Measurements from ENCODE around the gene ALDH3A2. TPM values are rescaled to one million over a fixed set of nuclear protein-coding genes. Genes with fewer than 3 reads are reported as not detected.
A peak's percentile ranks its signal among the peaks of the same experiment; 100 is the strongest.

Gene ALDH3A2
- total RNA-seq, 2 donors from 2014 or later = 128 to 131 TPM

DNA sequence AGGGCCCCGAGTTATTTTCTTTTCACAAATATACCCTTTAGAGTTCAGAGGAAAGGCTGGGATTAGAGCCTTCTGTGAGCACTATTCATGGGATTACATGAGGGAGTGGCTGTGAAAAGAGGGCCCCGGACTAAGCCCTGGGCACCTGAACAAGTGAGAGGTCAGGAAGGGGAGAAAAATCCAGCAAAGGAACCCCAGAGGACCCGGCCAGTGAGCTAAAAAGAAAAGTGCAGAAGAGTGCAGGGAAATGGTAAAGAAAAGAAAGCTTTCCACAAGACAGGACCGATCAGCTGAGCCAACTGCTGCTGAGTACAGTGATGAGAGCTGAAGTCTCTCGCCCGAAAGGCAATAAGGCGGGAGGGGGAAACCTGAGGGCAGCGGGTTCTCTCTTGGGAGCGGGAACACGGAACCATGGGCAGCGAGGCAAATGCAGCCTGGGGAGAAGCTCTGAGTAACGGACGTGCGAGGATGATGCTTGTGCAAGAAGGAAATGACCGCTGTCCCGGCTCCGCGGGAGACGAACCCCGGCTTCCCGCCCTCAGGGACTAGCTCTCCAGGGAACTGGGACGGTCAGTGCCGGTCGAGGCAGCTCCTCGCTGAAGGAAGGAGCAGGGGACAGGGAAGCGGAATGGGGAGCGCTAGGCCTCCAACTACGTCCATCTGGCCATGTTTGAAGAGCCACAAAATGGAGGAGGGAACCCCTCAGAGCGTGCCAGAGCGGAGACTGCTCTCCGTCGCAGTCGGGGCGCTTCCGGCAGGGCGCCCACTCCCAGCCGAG, 665 bp upstream of the ALDH3A2 start:
- peak overlapping the region; percentile 56 to 69 for H3K4me3 ChIP-seq
- H3K9me3 ChIP-seq = no peaks in the 10 kb centered on the region
- H3K27me3 ChIP-seq = no peaks in the 10 kb centered on the region
- ATAC-seq = peak; percentile 15
- peak overlapping the region; percentile 91 to 96 (median 93) for H3K27ac ChIP-seq
- intact Hi-C loops (cut with DNase I) = no loop called here
- DNase-seq = peak; percentile 58 to 72 (median 60)
- no peak for TF ChIP-seq POLR2A (IDR thresholded peaks at IDR 0.05)
- TF ChIP-seq, protein P1, sequence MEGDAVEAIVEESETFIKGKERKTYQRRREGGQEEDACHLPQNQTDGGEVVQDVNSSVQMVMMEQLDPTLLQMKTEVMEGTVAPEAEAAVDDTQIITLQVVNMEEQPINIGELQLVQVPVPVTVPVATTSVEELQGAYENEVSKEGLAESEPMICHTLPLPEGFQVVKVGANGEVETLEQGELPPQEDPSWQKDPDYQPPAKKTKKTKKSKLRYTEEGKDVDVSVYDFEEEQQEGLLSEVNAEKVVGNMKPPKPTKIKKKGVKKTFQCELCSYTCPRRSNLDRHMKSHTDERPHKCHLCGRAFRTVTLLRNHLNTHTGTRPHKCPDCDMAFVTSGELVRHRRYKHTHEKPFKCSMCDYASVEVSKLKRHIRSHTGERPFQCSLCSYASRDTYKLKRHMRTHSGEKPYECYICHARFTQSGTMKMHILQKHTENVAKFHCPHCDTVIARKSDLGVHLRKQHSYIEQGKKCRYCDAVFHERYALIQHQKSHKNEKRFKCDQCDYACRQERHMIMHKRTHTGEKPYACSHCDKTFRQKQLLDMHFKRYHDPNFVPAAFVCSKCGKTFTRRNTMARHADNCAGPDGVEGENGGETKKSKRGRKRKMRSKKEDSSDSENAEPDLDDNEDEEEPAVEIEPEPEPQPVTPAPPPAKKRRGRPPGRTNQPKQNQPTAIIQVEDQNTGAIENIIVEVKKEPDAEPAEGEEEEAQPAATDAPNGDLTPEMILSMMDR (IDR thresholded peaks at IDR 0.05) = no peak
- peaks cover 68% of the 10 kb centered on the region for H3K4me1 ChIP-seq
- 1 to 3% methylated on average over 20 to 37 of the region's 37 CpGs for WGBS, 2 donors
- H3K36me3 ChIP-seq (replicated peaks in 1 of 2; ENCODE audit: insufficient read depth in 1 of 2, low read depth in 2 of 2) = no peaks in the 10 kb centered on the region

DNA sequence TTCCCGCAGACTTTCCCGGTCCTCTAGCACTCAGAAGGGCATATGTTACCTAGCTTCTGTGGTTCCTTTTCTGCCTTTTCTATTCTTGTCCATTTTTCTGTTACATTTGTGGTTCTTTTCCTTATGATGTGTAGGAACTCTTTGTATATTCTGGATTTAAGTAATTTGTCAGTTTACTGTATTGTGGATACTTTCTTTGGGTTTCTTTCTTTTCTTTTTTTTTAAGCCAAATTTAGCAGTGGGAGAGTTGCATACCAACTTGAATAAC, 657 bp downstream of the ALDH3A2 start:
- DNase-seq (no peak), ATAC-seq (no peak)
- Histone ChIP-seq H3K9me3 (no peaks in the 10 kb centered on the region), H3K4me3 (peak overlapping the region; percentile 56 to 69), H3K36me3 (replicated peaks in 1 of 2; ENCODE audit: insufficient read depth in 1 of 2, low read depth in 2 of 2) (peaks cover 0 to 4% of the 10 kb centered on the region in 2 donors), H3K27ac (peak overlapping the region; percentile 91 to 96 (median 93)), H3K4me1 (peaks cover 71% of the 10 kb centered on the region), H3K27me3 (no peaks in the 10 kb centered on the region)
- TF ChIP-seq, protein P1 (IDR thresholded peaks at IDR 0.05) = no peak
- TF ChIP-seq POLR2A (IDR thresholded peaks at IDR 0.05) = no peak
- intact Hi-C loops (cut with DNase I) = no loop called here
- WGBS, 2 donors = 0% methylated on average over 2 of the region's 2 CpGs

DNA sequence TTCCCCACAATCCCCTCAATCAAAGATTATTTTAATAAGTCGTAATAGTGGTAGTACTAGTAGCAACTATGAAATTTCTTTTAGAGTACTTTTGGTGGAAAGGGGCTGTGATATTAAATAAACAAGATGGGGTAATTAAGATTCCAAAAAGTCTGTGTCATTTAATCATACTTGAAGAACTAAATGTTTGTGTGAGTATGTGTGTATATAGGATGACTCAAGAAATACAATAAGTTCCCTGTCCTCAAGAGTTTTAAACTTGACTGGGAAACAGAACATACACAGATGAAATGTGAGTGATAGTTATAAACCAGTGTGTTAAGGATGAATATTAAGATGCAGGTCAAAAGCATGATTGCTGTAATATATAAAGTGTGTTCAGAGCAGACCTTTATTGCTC, 2.3 kb downstream of the ALDH3A2 start:
- no peak for ATAC-seq
- no peak for TF ChIP-seq POLR2A (IDR thresholded peaks at IDR 0.05)
- TF ChIP-seq, protein P1 (IDR thresholded peaks at IDR 0.05) = no peak
- 62 to 81% methylated on average over 1 of the region's 1 CpG for WGBS, 2 donors
- Histone ChIP-seq H3K9me3 (no peaks in the 10 kb centered on the region), H3K4me3 (no peak overlapping the region), H3K4me1 (peaks cover 60% of the 10 kb centered on the region), H3K27ac (peak overlapping the region in 3 of 4 donors; percentile 0 to 96 (median 63)), H3K36me3 (replicated peaks in 1 of 2; ENCODE audit: insufficient read depth in 1 of 2, low read depth in 2 of 2) (peaks cover 0 to 6% of the 10 kb centered on the region in 2 donors), H3K27me3 (no peaks in the 10 kb centered on the region)
- intact Hi-C loops (cut with DNase I) = no loop called here
- no peak for DNase-seq

DNA sequence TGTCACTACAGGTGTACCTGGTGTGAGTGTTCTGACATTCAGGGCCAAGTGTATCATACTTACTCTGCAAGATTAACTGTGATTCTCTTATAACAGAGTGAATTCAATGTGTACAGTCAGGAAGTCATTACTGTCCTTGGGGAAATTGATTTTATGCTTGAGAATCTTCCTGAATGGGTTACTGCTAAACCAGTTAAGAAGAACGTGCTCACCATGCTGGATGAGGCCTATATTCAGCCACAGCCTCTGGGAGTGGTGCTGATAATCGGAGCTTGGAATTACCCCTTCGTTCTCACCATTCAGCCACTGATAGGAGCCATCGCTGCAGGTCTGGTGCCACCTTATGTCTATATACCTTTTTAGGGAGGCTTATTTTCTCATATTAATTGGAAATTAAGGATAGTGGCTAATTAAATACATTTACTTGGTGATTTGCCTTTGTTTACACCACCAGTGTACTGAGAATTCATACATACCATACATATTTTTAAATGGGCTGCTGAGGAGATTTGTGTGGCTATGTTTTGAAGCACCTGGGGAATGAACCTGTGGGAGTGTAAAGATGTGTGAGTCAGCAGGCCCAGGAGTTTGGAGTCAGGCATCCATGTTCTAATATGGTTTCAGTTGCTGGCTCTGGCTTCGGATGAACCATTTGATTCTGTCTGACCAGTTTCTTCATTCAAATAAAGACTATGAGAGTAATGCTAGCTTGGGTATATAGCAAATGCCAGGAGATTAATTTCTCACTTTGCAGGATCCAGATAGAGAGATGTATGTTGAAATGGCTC, 3.1 kb downstream of the ALDH3A2 start:
- TF ChIP-seq POLR2A (IDR thresholded peaks at IDR 0.05) = no peak
- H3K27me3 ChIP-seq = no peaks in the 10 kb centered on the region
- 15 to 33% methylated on average over 5 of the region's 5 CpGs for WGBS, 2 donors
- H3K36me3 ChIP-seq (replicated peaks in 1 of 2; ENCODE audit: insufficient read depth in 1 of 2, low read depth in 2 of 2) = peaks cover 0 to 7% of the 10 kb centered on the region in 2 donors
- peaks cover 52% of the 10 kb centered on the region for H3K4me1 ChIP-seq
- H3K4me3 ChIP-seq = no peak overlapping the region
- intact Hi-C loops (cut with DNase I) = no loop called here
- DNase-seq (no peak), ATAC-seq (no peak)
- no peaks in the 10 kb centered on the region for H3K9me3 ChIP-seq
- peak overlapping the region; percentile 0 to 63 (median 9) for H3K27ac ChIP-seq

DNA sequence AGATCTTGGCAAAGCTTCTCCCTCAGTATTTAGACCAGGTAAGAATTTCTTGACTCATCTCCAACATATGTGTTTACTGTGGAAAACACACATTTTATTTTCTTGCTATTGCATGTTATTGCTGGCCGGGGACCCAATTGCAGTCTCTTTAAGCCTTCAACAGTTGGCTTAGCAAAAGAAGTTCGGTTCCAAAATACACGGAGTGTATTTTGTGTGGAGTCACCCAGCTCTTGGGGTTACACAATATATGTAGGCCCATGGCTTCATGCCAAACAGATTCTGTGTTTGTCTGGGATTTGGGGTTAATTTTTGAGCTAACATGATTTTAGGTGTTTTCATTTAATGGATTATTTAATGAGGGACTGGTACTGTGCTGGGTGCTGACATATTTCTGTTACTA, 4.0 kb downstream of the ALDH3A2 start:
- peak in 1 of 4 donors; percentile 44 for DNase-seq
- no peak for ATAC-seq
- H3K4me3 ChIP-seq = no peak overlapping the region
- H3K4me1 ChIP-seq = peaks cover 43% of the 10 kb centered on the region
- no peak for TF ChIP-seq POLR2A (IDR thresholded peaks at IDR 0.05)
- TF ChIP-seq, protein P1 (IDR thresholded peaks at IDR 0.05) = no peak
- peak overlapping the region in 3 of 4 donors; percentile 17 to 63 (median 48) for H3K27ac ChIP-seq
- no peaks in the 10 kb centered on the region for H3K27me3 ChIP-seq
- H3K9me3 ChIP-seq = no peaks in the 10 kb centered on the region
- peaks cover 0 to 7% of the 10 kb centered on the region in 2 donors for H3K36me3 ChIP-seq (replicated peaks in 1 of 2; ENCODE audit: insufficient read depth in 1 of 2, low read depth in 2 of 2)
- WGBS, 2 donors = 25 to 36% methylated on average over 3 of the region's 3 CpGs
- intact Hi-C loops (cut with DNase I) = no loop called here
